ENCODE data around the gene HS3ST4. TPM values are rescaled to one million over a fixed set of nuclear protein-coding genes. Genes with fewer than 3 reads are reported as not detected.
"Not testable (repeated sequence)": the region's sequence is repeated elsewhere in the genome, so short reads cannot be mapped to it uniquely, and the experiment has no call there.

The HS3ST4 gene
- total RNA-seq, 2 donors from 2014 or later = not detected

DNA sequence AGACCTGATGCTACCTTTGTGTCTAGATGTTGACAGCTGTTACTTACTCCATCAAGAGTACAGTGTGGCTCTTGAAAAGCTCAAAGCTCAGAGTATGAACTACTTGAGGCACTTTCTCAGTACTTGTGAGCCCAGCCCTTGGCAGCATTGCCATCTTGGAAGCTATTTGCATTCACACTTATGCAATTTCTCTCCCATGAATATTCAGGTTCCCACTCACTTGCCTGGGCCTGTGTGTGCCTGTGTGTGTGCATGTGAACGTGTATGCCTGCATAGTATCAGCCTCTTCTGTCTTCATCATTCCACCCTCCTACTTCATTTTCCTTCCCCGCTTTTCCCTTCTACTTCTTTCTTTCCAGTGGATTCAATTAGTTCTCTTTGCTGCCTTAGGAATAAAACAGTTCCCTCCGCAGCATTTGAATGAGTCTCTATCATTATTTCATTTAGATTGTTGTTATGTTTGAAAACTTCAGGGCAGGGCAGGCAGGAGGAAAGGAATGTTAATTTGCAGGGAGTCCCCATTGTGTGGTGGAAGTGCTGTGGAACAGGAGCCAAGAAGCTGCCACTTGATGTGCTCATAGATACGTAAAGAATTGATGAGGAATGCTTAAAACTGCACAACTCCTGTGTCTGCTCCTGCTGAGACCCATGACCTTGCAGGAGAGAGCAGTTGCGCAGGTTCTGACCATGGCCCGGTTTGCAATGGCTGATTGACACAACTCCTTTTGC lies 58.9 kb downstream of the HS3ST4 start:
- no peaks in the 10 kb centered on the region for H3K9me3 ChIP-seq
- ATAC-seq (ENCODE audit: insufficient number of reproducible peaks, low FRiP score, low read depth) (no peak), DNase-seq (ENCODE audit: low spot score) (no peak)
- H3K4me3 ChIP-seq = no peak overlapping the region
- H3K27ac ChIP-seq = no peak overlapping the region
- TF ChIP-seq, protein P1, sequence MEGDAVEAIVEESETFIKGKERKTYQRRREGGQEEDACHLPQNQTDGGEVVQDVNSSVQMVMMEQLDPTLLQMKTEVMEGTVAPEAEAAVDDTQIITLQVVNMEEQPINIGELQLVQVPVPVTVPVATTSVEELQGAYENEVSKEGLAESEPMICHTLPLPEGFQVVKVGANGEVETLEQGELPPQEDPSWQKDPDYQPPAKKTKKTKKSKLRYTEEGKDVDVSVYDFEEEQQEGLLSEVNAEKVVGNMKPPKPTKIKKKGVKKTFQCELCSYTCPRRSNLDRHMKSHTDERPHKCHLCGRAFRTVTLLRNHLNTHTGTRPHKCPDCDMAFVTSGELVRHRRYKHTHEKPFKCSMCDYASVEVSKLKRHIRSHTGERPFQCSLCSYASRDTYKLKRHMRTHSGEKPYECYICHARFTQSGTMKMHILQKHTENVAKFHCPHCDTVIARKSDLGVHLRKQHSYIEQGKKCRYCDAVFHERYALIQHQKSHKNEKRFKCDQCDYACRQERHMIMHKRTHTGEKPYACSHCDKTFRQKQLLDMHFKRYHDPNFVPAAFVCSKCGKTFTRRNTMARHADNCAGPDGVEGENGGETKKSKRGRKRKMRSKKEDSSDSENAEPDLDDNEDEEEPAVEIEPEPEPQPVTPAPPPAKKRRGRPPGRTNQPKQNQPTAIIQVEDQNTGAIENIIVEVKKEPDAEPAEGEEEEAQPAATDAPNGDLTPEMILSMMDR (IDR thresholded peaks at IDR 0.05) = no peak
- H3K27me3 ChIP-seq (replicated peaks; ENCODE audit: insufficient read depth) = no peaks in the 10 kb centered on the region
- H3K4me1 ChIP-seq (ENCODE audit: control insufficient read depth in 1 of 2, low read depth in 2 of 2) = no peaks in the 10 kb centered on the region
- no peaks in the 10 kb centered on the region for H3K36me3 ChIP-seq

GRCh38 chr16:25751230-25751835 lies 59.6 kb downstream of the HS3ST4 start:
- no peaks in the 10 kb centered on the region for H3K4me1 ChIP-seq (ENCODE audit: control insufficient read depth in 1 of 2, low read depth in 2 of 2)
- H3K27me3 ChIP-seq (replicated peaks; ENCODE audit: insufficient read depth) = no peaks in the 10 kb centered on the region
- DNase-seq (ENCODE audit: low spot score) (no peak), ATAC-seq (ENCODE audit: insufficient number of reproducible peaks, low FRiP score, low read depth) (no peak)
- TF ChIP-seq, protein P1 (IDR thresholded peaks at IDR 0.05) = no peak
- no peak overlapping the region for H3K27ac ChIP-seq
- no peaks in the 10 kb centered on the region for H3K9me3 ChIP-seq
- no peaks in the 10 kb centered on the region for H3K36me3 ChIP-seq
- H3K4me3 ChIP-seq = no peak overlapping the region

DNA sequence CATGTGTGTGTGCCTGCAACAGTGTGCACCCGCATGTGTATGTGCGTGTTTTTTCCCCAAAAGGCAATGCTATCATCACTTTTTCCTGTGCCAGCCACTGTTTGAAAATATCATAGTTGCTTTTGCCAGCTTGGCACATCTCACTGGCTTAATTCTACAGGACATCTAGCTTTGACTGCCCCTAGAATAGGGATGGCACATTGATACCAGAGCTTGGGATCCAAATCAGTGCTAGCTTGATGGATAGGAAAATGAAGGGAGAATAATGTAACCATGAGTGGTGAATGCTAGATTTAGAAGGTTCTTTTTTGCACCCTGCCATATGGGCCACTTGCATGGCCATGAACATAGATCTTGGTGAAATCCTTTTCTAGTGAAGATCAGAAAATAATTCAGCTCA lies 72.7 kb downstream of the HS3ST4 start:
- TF ChIP-seq, protein P1 (IDR thresholded peaks at IDR 0.05) = no peak
- H3K4me3 ChIP-seq = no peak overlapping the region
- no peak overlapping the region for H3K27ac ChIP-seq
- no peaks in the 10 kb centered on the region for H3K9me3 ChIP-seq
- ATAC-seq (ENCODE audit: insufficient number of reproducible peaks, low FRiP score, low read depth) = no peak
- no peak for DNase-seq (ENCODE audit: low spot score)
- no peaks in the 10 kb centered on the region for H3K4me1 ChIP-seq (ENCODE audit: control insufficient read depth in 1 of 2, low read depth in 2 of 2)
- H3K36me3 ChIP-seq = no peaks in the 10 kb centered on the region
- H3K27me3 ChIP-seq (replicated peaks; ENCODE audit: insufficient read depth) = no peaks in the 10 kb centered on the region

GRCh38 chr16:25771216-25771615 lies 79.5 kb downstream of the HS3ST4 start:
- no peak overlapping the region for H3K27ac ChIP-seq
- no peaks in the 10 kb centered on the region for H3K4me1 ChIP-seq (ENCODE audit: control insufficient read depth in 1 of 2, low read depth in 2 of 2)
- no peaks in the 10 kb centered on the region for H3K27me3 ChIP-seq (replicated peaks; ENCODE audit: insufficient read depth)
- TF ChIP-seq, protein P1 (IDR thresholded peaks at IDR 0.05) = no peak
- H3K9me3 ChIP-seq = peaks cover 4% of the 10 kb centered on the region
- DNase-seq (ENCODE audit: low spot score) = no peak
- ATAC-seq (ENCODE audit: insufficient number of reproducible peaks, low FRiP score, low read depth) = no peak
- H3K36me3 ChIP-seq = no peaks in the 10 kb centered on the region
- H3K4me3 ChIP-seq = no peak overlapping the region

DNA sequence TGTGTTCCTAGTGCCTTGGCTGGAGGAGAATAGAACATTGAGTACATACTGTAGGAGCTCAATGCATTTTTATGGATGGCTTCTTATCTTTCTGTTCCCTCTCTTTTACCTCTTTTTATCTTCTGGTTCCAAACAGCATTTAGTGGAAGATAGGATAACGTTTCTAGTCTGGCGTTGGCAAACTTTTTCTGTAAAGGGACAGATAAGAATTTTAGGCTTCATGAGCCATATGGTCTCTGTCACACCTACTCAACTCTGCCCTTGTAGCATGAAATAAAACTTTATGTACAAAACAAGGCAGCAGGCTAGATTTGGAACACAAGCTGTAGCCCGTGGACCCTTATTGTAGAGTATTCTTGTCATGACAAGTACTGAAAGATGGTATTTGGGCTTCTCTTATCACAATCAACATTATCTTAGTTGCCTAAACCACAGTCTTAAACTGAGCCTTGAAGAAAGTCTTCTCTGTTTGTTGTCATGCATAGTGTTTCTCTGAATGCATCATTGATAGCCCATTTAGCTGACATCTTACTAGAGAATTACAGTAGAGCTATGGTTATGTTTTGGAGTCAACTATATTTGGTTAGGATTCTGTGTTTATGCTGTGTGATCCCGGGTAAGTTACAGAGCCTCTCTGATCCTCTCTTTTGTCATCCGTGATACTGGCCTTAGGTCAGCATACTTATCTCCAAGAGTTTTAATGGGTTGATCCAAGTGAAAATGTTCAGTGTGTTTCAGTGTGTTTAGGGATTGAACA lies 80.2 kb downstream of the HS3ST4 start:
- no peak overlapping the region for H3K4me3 ChIP-seq
- TF ChIP-seq, protein P1 (IDR thresholded peaks at IDR 0.05) = no peak
- no peaks in the 10 kb centered on the region for H3K36me3 ChIP-seq
- no peak for ATAC-seq (ENCODE audit: insufficient number of reproducible peaks, low FRiP score, low read depth)
- no peaks in the 10 kb centered on the region for H3K27me3 ChIP-seq (replicated peaks; ENCODE audit: insufficient read depth)
- no peak for DNase-seq (ENCODE audit: low spot score)
- peaks cover 4% of the 10 kb centered on the region for H3K9me3 ChIP-seq
- no peaks in the 10 kb centered on the region for H3K4me1 ChIP-seq (ENCODE audit: control insufficient read depth in 1 of 2, low read depth in 2 of 2)
- no peak overlapping the region for H3K27ac ChIP-seq

DNA sequence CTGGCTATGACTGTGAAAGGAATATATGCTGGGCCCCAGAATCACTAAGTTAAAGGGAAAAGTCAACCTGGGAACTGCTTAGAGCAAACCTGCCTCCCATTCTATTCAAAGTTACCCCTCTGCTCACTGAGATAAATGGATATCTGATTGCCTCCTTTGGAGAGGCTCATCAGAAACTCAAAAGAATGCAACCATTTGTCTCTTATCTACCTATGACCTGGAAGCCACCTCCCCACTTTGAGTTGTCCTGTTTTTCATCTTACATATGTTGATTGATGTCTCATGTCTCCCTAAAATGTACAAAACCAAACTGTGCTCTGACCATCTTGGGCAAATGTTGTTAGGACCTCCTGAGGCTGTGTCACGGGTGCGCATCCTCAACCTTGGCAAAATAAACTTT lies 84.5 kb downstream of the HS3ST4 start:
- not testable (repeated sequence) for H3K4me3 ChIP-seq; H3K27me3 ChIP-seq (replicated peaks; ENCODE audit: insufficient read depth); H3K36me3 ChIP-seq; H3K27ac ChIP-seq; DNase-seq (ENCODE audit: low spot score); H3K9me3 ChIP-seq; H3K4me1 ChIP-seq (ENCODE audit: control insufficient read depth in 1 of 2, low read depth in 2 of 2); ATAC-seq (ENCODE audit: insufficient number of reproducible peaks, low FRiP score, low read depth)

All from thoracic aorta (tissue), 2 donors.